ENCODE data around the gene CALHM4.
A peak's percentile ranks its signal among the peaks of the same experiment; 100 is the strongest.

The CALHM4 gene

GRCh38 chr6:116553451-116553850 is at the start of gene CALHM4:
CALHM4 (plus strand) TSS chr6:116553751; CDS start chr6:116553794, 43 bp downstream.
- no peak within 1 kb of the TSS for H3K9ac ChIP-seq (ENCODE audit: low read length)
- no peaks in the 10 kb centered on the region for H3K9me3 ChIP-seq (ENCODE audit: control insufficient read depth, low read length)
- no peak for DNase-seq (ENCODE audit: low read depth)
- H3K4me1 ChIP-seq (ENCODE audit: control insufficient read depth, insufficient read depth, low read length): peaks cover 25% of the 10 kb centered on the region
- H3K27me3 ChIP-seq (replicated peaks; ENCODE audit: control insufficient read depth, insufficient read depth, low read length): no peaks in the 10 kb centered on the region
- no peak within 1 kb of the TSS for H3K4me3 ChIP-seq (ENCODE audit: low read length)
- no peaks in the 10 kb centered on the region for H3K36me3 ChIP-seq (ENCODE audit: control insufficient read depth, insufficient read depth, low read length, severe bottlenecking)

GRCh38 chr6:116507324-116507723 is 46.2 kb upstream of the CALHM4 start:
- H3K36me3 ChIP-seq (ENCODE audit: control insufficient read depth, insufficient read depth, low read length, severe bottlenecking): no peaks in the 10 kb centered on the region
- no peaks in the 10 kb centered on the region for H3K27me3 ChIP-seq (replicated peaks; ENCODE audit: control insufficient read depth, insufficient read depth, low read length)
- H3K9me3 ChIP-seq (ENCODE audit: control insufficient read depth, low read length): no peaks in the 10 kb centered on the region
- no peak overlapping the region for H3K9ac ChIP-seq (ENCODE audit: low read length)
- H3K4me3 ChIP-seq (ENCODE audit: low read length): no peak overlapping the region
- peak; percentile 41 for DNase-seq (ENCODE audit: low read depth)
- H3K4me1 ChIP-seq (ENCODE audit: control insufficient read depth, insufficient read depth, low read length): peaks cover under 1% of the 10 kb centered on the region

- H3K36me3 ChIP-seq (ENCODE audit: control insufficient read depth, insufficient read depth, low read length, severe bottlenecking): no peaks in the 10 kb centered on the region
- H3K4me3 ChIP-seq (ENCODE audit: low read length): no peak overlapping the region
- no peak overlapping the region for H3K9ac ChIP-seq (ENCODE audit: low read length)
- peaks cover 13% of the 10 kb centered on the region for H3K4me1 ChIP-seq (ENCODE audit: control insufficient read depth, insufficient read depth, low read length)
- H3K27me3 ChIP-seq (replicated peaks; ENCODE audit: control insufficient read depth, insufficient read depth, low read length): no peaks in the 10 kb centered on the region
- DNase-seq (ENCODE audit: low read depth): no peak
- H3K9me3 ChIP-seq (ENCODE audit: control insufficient read depth, low read length): no peaks in the 10 kb centered on the region
These were observed 45.0 kb upstream of the CALHM4 start for GRCh38 chr6:116508527-116508926.

GRCh38 chr6:116511424-116512110 is 42.0 kb upstream of the CALHM4 start, which contains the start of gene CALHM5:
CALHM5 (plus strand) TSS chr6:116511639; CDS start chr6:116511697, 58 bp downstream.
- Histone ChIP-seq H3K4me1 (ENCODE audit: control insufficient read depth, insufficient read depth, low read length) (peaks cover 17% of the 10 kb centered on the region), H3K27me3 (replicated peaks; ENCODE audit: control insufficient read depth, insufficient read depth, low read length) (no peaks in the 10 kb centered on the region), H3K9ac (ENCODE audit: low read length) (peak within 1 kb of the TSS; percentile 90), H3K36me3 (ENCODE audit: control insufficient read depth, insufficient read depth, low read length, severe bottlenecking) (peaks cover 7% of the 10 kb centered on the region), H3K4me3 (ENCODE audit: low read length) (peak within 1 kb of the TSS; percentile 90), H3K9me3 (ENCODE audit: control insufficient read depth, low read length) (no peaks in the 10 kb centered on the region)
- DNase-seq (ENCODE audit: low read depth): peak; percentile 95

GRCh38 chr6:116512111-116512559 is 41.4 kb upstream of the CALHM4 start:
- Histone ChIP-seq H3K4me1 (ENCODE audit: control insufficient read depth, insufficient read depth, low read length) (peaks cover 17% of the 10 kb centered on the region), H3K4me3 (ENCODE audit: low read length) (peak overlapping the region; percentile 90), H3K36me3 (ENCODE audit: control insufficient read depth, insufficient read depth, low read length, severe bottlenecking) (peaks cover 11% of the 10 kb centered on the region), H3K9ac (ENCODE audit: low read length) (peak overlapping the region; percentile 90), H3K9me3 (ENCODE audit: control insufficient read depth, low read length) (no peaks in the 10 kb centered on the region), H3K27me3 (replicated peaks; ENCODE audit: control insufficient read depth, insufficient read depth, low read length) (no peaks in the 10 kb centered on the region)
- DNase-seq (ENCODE audit: low read depth): peak; percentile 64

- Histone ChIP-seq H3K9me3 (ENCODE audit: control insufficient read depth, low read length) (no peaks in the 10 kb centered on the region), H3K27me3 (replicated peaks; ENCODE audit: control insufficient read depth, insufficient read depth, low read length) (no peaks in the 10 kb centered on the region), H3K9ac (ENCODE audit: low read length) (peak overlapping the region; percentile 90), H3K4me3 (ENCODE audit: low read length) (peak overlapping the region; percentile 90), H3K4me1 (ENCODE audit: control insufficient read depth, insufficient read depth, low read length) (peaks cover 17% of the 10 kb centered on the region), H3K36me3 (ENCODE audit: control insufficient read depth, insufficient read depth, low read length, severe bottlenecking) (peaks cover 11% of the 10 kb centered on the region)
- DNase-seq (ENCODE audit: low read depth): peak; percentile 30
These were observed 40.8 kb upstream of the CALHM4 start for GRCh38 chr6:116512734-116513133.

- H3K4me1 ChIP-seq (ENCODE audit: control insufficient read depth, insufficient read depth, low read length): peaks cover 17% of the 10 kb centered on the region
- peak overlapping the region; percentile 90 for H3K4me3 ChIP-seq (ENCODE audit: low read length)
- H3K9ac ChIP-seq (ENCODE audit: low read length): peak overlapping the region; percentile 90
- no peaks in the 10 kb centered on the region for H3K9me3 ChIP-seq (ENCODE audit: control insufficient read depth, low read length)
- peak; percentile 16 for DNase-seq (ENCODE audit: low read depth)
- no peaks in the 10 kb centered on the region for H3K27me3 ChIP-seq (replicated peaks; ENCODE audit: control insufficient read depth, insufficient read depth, low read length)
- H3K36me3 ChIP-seq (ENCODE audit: control insufficient read depth, insufficient read depth, low read length, severe bottlenecking): peaks cover 11% of the 10 kb centered on the region
These were observed 40.2 kb upstream of the CALHM4 start for GRCh38 chr6:116513224-116513875.

GRCh38 chr6:116514111-116514510 is 39.4 kb upstream of the CALHM4 start:
- Histone ChIP-seq H3K9ac (ENCODE audit: low read length) (no peak overlapping the region), H3K4me1 (ENCODE audit: control insufficient read depth, insufficient read depth, low read length) (peaks cover 17% of the 10 kb centered on the region), H3K36me3 (ENCODE audit: control insufficient read depth, insufficient read depth, low read length, severe bottlenecking) (peaks cover 11% of the 10 kb centered on the region), H3K4me3 (ENCODE audit: low read length) (peak overlapping the region; percentile 90), H3K27me3 (replicated peaks; ENCODE audit: control insufficient read depth, insufficient read depth, low read length) (no peaks in the 10 kb centered on the region), H3K9me3 (ENCODE audit: control insufficient read depth, low read length) (no peaks in the 10 kb centered on the region)
- DNase-seq (ENCODE audit: low read depth): no peak

GRCh38 chr6:116515141-116515540 is 38.4 kb upstream of the CALHM4 start:
- Histone ChIP-seq H3K9me3 (ENCODE audit: control insufficient read depth, low read length) (no peaks in the 10 kb centered on the region), H3K36me3 (ENCODE audit: control insufficient read depth, insufficient read depth, low read length, severe bottlenecking) (peaks cover 11% of the 10 kb centered on the region), H3K9ac (ENCODE audit: low read length) (no peak overlapping the region), H3K27me3 (replicated peaks; ENCODE audit: control insufficient read depth, insufficient read depth, low read length) (no peaks in the 10 kb centered on the region), H3K4me1 (ENCODE audit: control insufficient read depth, insufficient read depth, low read length) (peaks cover 17% of the 10 kb centered on the region), H3K4me3 (ENCODE audit: low read length) (no peak overlapping the region)
- no peak for DNase-seq (ENCODE audit: low read depth)

- DNase-seq (ENCODE audit: low read depth): no peak
These were observed 34.8 kb upstream of the CALHM4 start for GRCh38 chr6:116518621-116519368.

GRCh38 chr6:116522896-116523295 is 30.7 kb upstream of the CALHM4 start:
- H3K4me3 ChIP-seq (ENCODE audit: low read length): no peak overlapping the region
- H3K4me1 ChIP-seq (ENCODE audit: control insufficient read depth, insufficient read depth, low read length): peaks cover 13% of the 10 kb centered on the region
- no peak overlapping the region for H3K9ac ChIP-seq (ENCODE audit: low read length)
- no peaks in the 10 kb centered on the region for H3K9me3 ChIP-seq (ENCODE audit: control insufficient read depth, low read length)
- no peaks in the 10 kb centered on the region for H3K27me3 ChIP-seq (replicated peaks; ENCODE audit: control insufficient read depth, insufficient read depth, low read length)
- no peaks in the 10 kb centered on the region for H3K36me3 ChIP-seq (ENCODE audit: control insufficient read depth, insufficient read depth, low read length, severe bottlenecking)
- no peak for DNase-seq (ENCODE audit: low read depth)

More at GRCh38 chr6:116518621-116519368, 34.8 kb upstream of the CALHM4 start:
- Histone ChIP-seq H3K4me3 (ENCODE audit: low read length) (no peak overlapping the region), H3K36me3 (ENCODE audit: control insufficient read depth, insufficient read depth, low read length, severe bottlenecking) (peaks cover 11% of the 10 kb centered on the region), H3K27me3 (replicated peaks; ENCODE audit: control insufficient read depth, insufficient read depth, low read length) (no peaks in the 10 kb centered on the region), H3K4me1 (ENCODE audit: control insufficient read depth, insufficient read depth, low read length) (peaks cover 1% of the 10 kb centered on the region), H3K9me3 (ENCODE audit: control insufficient read depth, low read length) (no peaks in the 10 kb centered on the region), H3K9ac (ENCODE audit: low read length) (no peak overlapping the region)
